Activated T-helper 2 cell treated with anti-CD3 and anti-CD28 coated beads, Interferon-gamma antibody, Interleukin-2, Interleukin-4, amounts not matched to agents 10 μg/mL and 5 μg/mL and 100 μg/mL, durations not matched to agents 14 hours and 24 hours and 36 hours (primary cell): ENCODE measurements around the gene ACER2. TPM values are rescaled to one million over a fixed set of nuclear protein-coding genes. Genes with fewer than 3 reads are reported as not detected.

ENCODE experiments used
- DNase-seq: peaks from one replicate; pipeline ENCODE4 v3.0.0; 2021; ENCODE audit warnings: low spot score
- H3K27ac Mint-ChIP-seq: one replicate; pipeline ENCODE4 v1.8.0; 2021; ENCODE audit warnings: mixed read lengths
- H3K27me3 Mint-ChIP-seq: one replicate; pipeline ENCODE4 v1.8.0; 2021; ENCODE audit warnings: low read depth, mixed read lengths
- H3K36me3 Mint-ChIP-seq: one replicate; pipeline ENCODE4 v1.8.0; 2021; ENCODE audit warnings: low read depth, mixed read lengths
- H3K4me1 Mint-ChIP-seq: one replicate; pipeline ENCODE4 v1.8.0; 2021; ENCODE audit warnings: low read depth, mixed read lengths
- H3K4me3 Mint-ChIP-seq: one replicate; pipeline ENCODE4 v1.8.0; 2021; ENCODE audit warnings: low read depth, mild to moderate bottlenecking, moderate library complexity, mixed read lengths
- H3K9me3 Mint-ChIP-seq: one replicate; pipeline ENCODE4 v1.8.0; 2021; ENCODE audit warnings: mixed read lengths
- intact Hi-C: fragments of 100-400 bp; cut with micrococcal nuclease; formaldehyde crosslinking; loops from one replicate; pipeline ENCODE4 v1.15.1; 2023
- total RNA-seq: library from RNA; stranded (reverse); gene quantifications from 2 replicates; pipeline ENCODE4 v1.2.3, GENCODE V29; 2022

Gene ACER2
- total RNA-seq, 1 donor from 2014 or later = 1.0 TPM

GRCh38 chr9:19464764-19465585 lies 56.2 kb downstream of the ACER2 start:
- H3K4me3 Mint-ChIP-seq = peak overlapping the region; percentile 90
- DNase-seq = peak; percentile 65
- no peaks in the 10 kb centered on the region for H3K9me3 Mint-ChIP-seq
- intact Hi-C loops = no loop called here
- H3K27ac Mint-ChIP-seq = no peak overlapping the region
- H3K4me1 Mint-ChIP-seq = peaks cover 7% of the 10 kb centered on the region
- peaks cover under 1% of the 10 kb centered on the region for H3K27me3 Mint-ChIP-seq
- no peaks in the 10 kb centered on the region for H3K36me3 Mint-ChIP-seq

- no peak for DNase-seq
- intact Hi-C loops = no loop called here
- Mint-ChIP-seq H3K27me3 (peaks cover 5% of the 10 kb centered on the region), H3K36me3 (no peaks in the 10 kb centered on the region), H3K4me1 (peaks cover 7% of the 10 kb centered on the region), H3K9me3 (no peaks in the 10 kb centered on the region), H3K27ac (no peak overlapping the region), H3K4me3 (no peak overlapping the region)
Observed at GRCh38 chr9:19465586-19466279, 56.9 kb downstream of the ACER2 start.

- no peak overlapping the region for H3K4me3 Mint-ChIP-seq
- peaks cover 5% of the 10 kb centered on the region for H3K27me3 Mint-ChIP-seq
- H3K27ac Mint-ChIP-seq = no peak overlapping the region
- no peaks in the 10 kb centered on the region for H3K9me3 Mint-ChIP-seq
- DNase-seq = no peak
- intact Hi-C loops = no loop called here
- H3K36me3 Mint-ChIP-seq = no peaks in the 10 kb centered on the region
- H3K4me1 Mint-ChIP-seq = peaks cover 9% of the 10 kb centered on the region
Observed at GRCh38 chr9:19466280-19466639, 57.5 kb downstream of the ACER2 start.

- Mint-ChIP-seq H3K4me3 (no peak overlapping the region), H3K27me3 (peaks cover 5% of the 10 kb centered on the region), H3K36me3 (no peaks in the 10 kb centered on the region), H3K27ac (no peak overlapping the region), H3K9me3 (no peaks in the 10 kb centered on the region), H3K4me1 (peaks cover 19% of the 10 kb centered on the region)
- intact Hi-C loops = no loop called here
- DNase-seq = no peak
Observed at GRCh38 chr9:19469271-19469670, 60.5 kb downstream of the ACER2 start.

GRCh38 chr9:19470567-19470966 lies 61.8 kb downstream of the ACER2 start:
- Mint-ChIP-seq H3K4me3 (no peak overlapping the region), H3K27me3 (peaks cover 8% of the 10 kb centered on the region), H3K9me3 (no peaks in the 10 kb centered on the region), H3K4me1 (peaks cover 13% of the 10 kb centered on the region), H3K36me3 (no peaks in the 10 kb centered on the region), H3K27ac (no peak overlapping the region)
- intact Hi-C loops = no loop called here
- no peak for DNase-seq

- intact Hi-C loops = no loop called here
- Mint-ChIP-seq H3K36me3 (no peaks in the 10 kb centered on the region), H3K27me3 (peaks cover 9% of the 10 kb centered on the region), H3K27ac (no peak overlapping the region), H3K9me3 (no peaks in the 10 kb centered on the region), H3K4me3 (no peak overlapping the region), H3K4me1 (peaks cover 13% of the 10 kb centered on the region)
- no peak for DNase-seq
Observed at GRCh38 chr9:19470981-19471650, 62.3 kb downstream of the ACER2 start.

- intact Hi-C loops = loop anchor here (1.0 kb wide), 1 partner anchor 44 kb away; no protein-coding TSS in a partner anchor
- peaks cover 13% of the 10 kb centered on the region for H3K4me1 Mint-ChIP-seq
- no peak for DNase-seq
- no peaks in the 10 kb centered on the region for H3K9me3 Mint-ChIP-seq
- peak overlapping the region; percentile 17 for H3K4me3 Mint-ChIP-seq
- H3K27me3 Mint-ChIP-seq = peaks cover 11% of the 10 kb centered on the region
- H3K27ac Mint-ChIP-seq = no peak overlapping the region
- H3K36me3 Mint-ChIP-seq = no peaks in the 10 kb centered on the region
Observed at GRCh38 chr9:19471737-19472648, 63.2 kb downstream of the ACER2 start.

- Mint-ChIP-seq H3K36me3 (no peaks in the 10 kb centered on the region), H3K4me3 (no peak overlapping the region), H3K4me1 (peaks cover 13% of the 10 kb centered on the region), H3K9me3 (no peaks in the 10 kb centered on the region), H3K27ac (no peak overlapping the region), H3K27me3 (peaks cover 15% of the 10 kb centered on the region)
- no peak for DNase-seq
- intact Hi-C loops = no loop called here
Observed at GRCh38 chr9:19473605-19474004, 64.8 kb downstream of the ACER2 start.

- no peaks in the 10 kb centered on the region for H3K9me3 Mint-ChIP-seq
- intact Hi-C loops = no loop called here
- peaks cover 3% of the 10 kb centered on the region for H3K4me1 Mint-ChIP-seq
- no peak overlapping the region for H3K27ac Mint-ChIP-seq
- no peak for DNase-seq
- H3K36me3 Mint-ChIP-seq = no peaks in the 10 kb centered on the region
- H3K4me3 Mint-ChIP-seq = no peak overlapping the region
- H3K27me3 Mint-ChIP-seq = peaks cover 24% of the 10 kb centered on the region
Observed at GRCh38 chr9:19479874-19480273, 71.1 kb downstream of the ACER2 start.

GRCh38 chr9:19480345-19480744 lies 71.5 kb downstream of the ACER2 start:
- H3K9me3 Mint-ChIP-seq = no peaks in the 10 kb centered on the region
- H3K4me1 Mint-ChIP-seq = peaks cover 3% of the 10 kb centered on the region
- H3K27me3 Mint-ChIP-seq = peaks cover 21% of the 10 kb centered on the region
- no peak overlapping the region for H3K4me3 Mint-ChIP-seq
- intact Hi-C loops = no loop called here
- no peaks in the 10 kb centered on the region for H3K36me3 Mint-ChIP-seq
- no peak overlapping the region for H3K27ac Mint-ChIP-seq
- DNase-seq = no peak

GRCh38 chr9:19481121-19481870 lies 72.5 kb downstream of the ACER2 start:
- H3K27me3 Mint-ChIP-seq = peaks cover 20% of the 10 kb centered on the region
- no peak overlapping the region for H3K4me3 Mint-ChIP-seq
- H3K27ac Mint-ChIP-seq = no peak overlapping the region
- no peaks in the 10 kb centered on the region for H3K36me3 Mint-ChIP-seq
- no peaks in the 10 kb centered on the region for H3K9me3 Mint-ChIP-seq
- no peak for DNase-seq
- intact Hi-C loops = no loop called here
- H3K4me1 Mint-ChIP-seq = peaks cover 3% of the 10 kb centered on the region

- H3K4me1 Mint-ChIP-seq = peaks cover 3% of the 10 kb centered on the region
- no peak overlapping the region for H3K4me3 Mint-ChIP-seq
- H3K27me3 Mint-ChIP-seq = peaks cover 18% of the 10 kb centered on the region
- H3K36me3 Mint-ChIP-seq = no peaks in the 10 kb centered on the region
- intact Hi-C loops = no loop called here
- DNase-seq = no peak
- no peak overlapping the region for H3K27ac Mint-ChIP-seq
- no peaks in the 10 kb centered on the region for H3K9me3 Mint-ChIP-seq
Observed at GRCh38 chr9:19481971-19482404, 73.2 kb downstream of the ACER2 start.
